Measurements from ENCODE around the gene ADNP. TPM values are rescaled to one million over a fixed set of nuclear protein-coding genes. Genes with fewer than 3 reads are reported as not detected.

ADNP gene
- total and polyA plus RNA-seq, 2 of the 4 experiments (the other 2 are of a cell fraction), result 23.3 to 24.8 TPM

DNA sequence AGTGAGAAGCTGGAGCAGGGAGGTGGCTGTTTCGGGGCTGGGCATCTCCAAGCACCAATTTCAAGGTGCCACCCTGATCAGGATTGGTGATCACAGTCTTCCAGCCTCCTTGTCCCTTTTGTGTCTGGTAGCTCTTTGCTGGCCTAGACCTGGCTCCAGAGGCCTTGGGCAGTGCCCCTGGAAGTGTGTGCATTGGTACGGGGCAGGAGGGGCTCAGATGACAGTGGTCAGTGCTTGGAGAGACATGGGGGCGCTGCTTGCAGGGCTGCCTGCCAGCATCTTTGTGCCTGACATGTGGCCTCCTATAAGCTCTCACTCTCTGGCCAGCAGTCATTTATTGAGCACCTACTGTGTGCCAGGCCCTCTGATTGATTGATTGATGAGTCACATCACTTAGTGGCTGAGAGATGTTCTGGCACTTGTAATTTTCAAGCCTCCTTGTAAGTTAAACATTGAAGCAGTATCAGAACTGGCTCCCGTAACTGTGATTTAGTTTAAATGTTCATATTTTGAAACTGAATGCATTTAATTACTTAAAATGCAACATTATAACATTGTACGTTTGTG lies 74.7 kb downstream of the ADNP start:
- no peak overlapping the region for H2AK9ac ChIP-seq (replicated peaks; ENCODE audit: low read depth, low read length, poor library complexity)
- H3K9me1 ChIP-seq (ENCODE audit: insufficient read depth, low read length), result 0 out of 2 replicates have a peak, but pooled peaks cover 3% of the 10 kb centered on the region
- H3K79me1 ChIP-seq (ENCODE audit: low read depth in 1 of 2, low read length in 2 of 2), result peaks cover 0 to 5% of the 10 kb centered on the region in 2 experiments; a peak in 2 of 4 replicates
- H3K4ac ChIP-seq (ENCODE audit: low read depth, low read length), result no peak overlapping the region
- TF ChIP-seq ELK1 (IDR thresholded peaks at IDR 0.05; ENCODE audit: borderline replicate concordance, low read depth, low read length) (no peak), MXI1 (IDR thresholded peaks at IDR 0.05; ENCODE audit: borderline replicate concordance, low read depth, low read length) (no peak), POLR2A (IDR thresholded peaks at IDR 0.05; ENCODE audit: low read depth, low read length) (no peak), MAZ (IDR thresholded peaks at IDR 0.05; ENCODE audit: borderline replicate concordance, low read depth, low read length) (no peak), NFE2L2 (IDR thresholded peaks at IDR 0.05; ENCODE audit: low read depth, low read length) (no peak)
- TF ChIP-seq, protein P1, sequence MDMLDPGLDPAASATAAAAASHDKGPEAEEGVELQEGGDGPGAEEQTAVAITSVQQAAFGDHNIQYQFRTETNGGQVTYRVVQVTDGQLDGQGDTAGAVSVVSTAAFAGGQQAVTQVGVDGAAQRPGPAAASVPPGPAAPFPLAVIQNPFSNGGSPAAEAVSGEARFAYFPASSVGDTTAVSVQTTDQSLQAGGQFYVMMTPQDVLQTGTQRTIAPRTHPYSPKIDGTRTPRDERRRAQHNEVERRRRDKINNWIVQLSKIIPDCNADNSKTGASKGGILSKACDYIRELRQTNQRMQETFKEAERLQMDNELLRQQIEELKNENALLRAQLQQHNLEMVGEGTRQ (IDR thresholded peaks at IDR 0.05; ENCODE audit: low read depth, low read length), result no peak
- H3K36me3 ChIP-seq (ENCODE audit: control insufficient read depth, insufficient read depth, low read length), result no peaks in the 10 kb centered on the region
- no peak overlapping the region for H2AFZ ChIP-seq (replicated peaks; ENCODE audit: low read length, poor library complexity)
- no peak overlapping the region for H3K27ac ChIP-seq (ENCODE audit: insufficient read depth, low read length)
- H2BK120ac ChIP-seq (ENCODE audit: low read depth, low read length), result no peak overlapping the region
- peaks cover 5% of the 10 kb centered on the region; the same call in 1 of the 2 replicates for H3K4me1 ChIP-seq (ENCODE audit: control insufficient read depth, insufficient read depth, low read length)
- no peak overlapping the region for H4K91ac ChIP-seq (ENCODE audit: insufficient read depth, low read depth, low read length)
- POLR2A ChIA-PET (ENCODE audit: unreplicated experiment), result no interaction called here
- dilution Hi-C loops (cut with HindIII; ENCODE audit: low sequenced_read_pairs, unreplicated experiment), result no loop called here
- no peaks in the 10 kb centered on the region for H3K27me3 ChIP-seq (ENCODE audit: control insufficient read depth, insufficient read depth, low read length)
- CTCF ChIA-PET, result no interaction called here
- no peak overlapping the region for H4K5ac ChIP-seq (ENCODE audit: low read depth, low read length)
- no peak overlapping the region for H4K8ac ChIP-seq (ENCODE audit: low read depth in 2 of 2, low read length in 2 of 2)
- H3K18ac ChIP-seq (ENCODE audit: low read depth, low read length), result no peak overlapping the region
- H2AK5ac ChIP-seq (ENCODE audit: low read depth, low read length), result no peak overlapping the region
- DNase-seq, result no peak
- intact Hi-C loops (cut with micrococcal nuclease), result no loop called here
- no peak overlapping the region for H3K4me2 ChIP-seq (ENCODE audit: low read depth, low read length)
- no peaks in the 10 kb centered on the region for H3K9me3 ChIP-seq (ENCODE audit: control insufficient read depth, insufficient read depth, low read length)
- no peak overlapping the region for H2BK5ac ChIP-seq (ENCODE audit: low read depth, low read length, poor library complexity, severe bottlenecking)
- H3K56ac ChIP-seq (ENCODE audit: extremely low read depth, insufficient read depth, low read length), result no peak overlapping the region
- H2BK15ac ChIP-seq (ENCODE audit: low read depth, low read length), result no peak overlapping the region
- BruUV-seq (replicated peaks), result no TSS peak
- in situ Hi-C loops (cut with MboI; ENCODE audit: low sequenced_read_pairs), result no loop called here
- no peak overlapping the region for H3K23ac ChIP-seq (ENCODE audit: low read depth, low read length)
- H2BK20ac ChIP-seq (ENCODE audit: low read depth, low read length), result no peak overlapping the region
- no peak overlapping the region for H3K9ac ChIP-seq (ENCODE audit: low read depth, low read length)
- no CpG with 5 or more reads among the region's 5 CpGs for WGBS, 2 experiments (ENCODE audit: extremely low coverage in 2 of 2, insufficient read length in 1 of 2)
- H3K14ac ChIP-seq (replicated peaks; ENCODE audit: low read depth, low read length), result no peak overlapping the region
- no peak for ATAC-seq (ENCODE audit: low read depth)
- no peak overlapping the region for H3K4me3 ChIP-seq (ENCODE audit: insufficient read depth, low read depth, low read length)
- 0 out of 2 replicates have a peak, but pooled peaks cover 7% of the 10 kb centered on the region for H4K20me1 ChIP-seq (ENCODE audit: insufficient read depth, low read length)

All from IMR-90 (cell line).